ENCODE results near the gene DHDH.
A peak's percentile ranks its signal among the peaks of the same experiment; 100 is the strongest.
"Not testable (repeated sequence)": the region's sequence is repeated elsewhere in the genome, so short reads cannot be mapped to it uniquely, and the experiment has no call there.

DHDH gene

DNA sequence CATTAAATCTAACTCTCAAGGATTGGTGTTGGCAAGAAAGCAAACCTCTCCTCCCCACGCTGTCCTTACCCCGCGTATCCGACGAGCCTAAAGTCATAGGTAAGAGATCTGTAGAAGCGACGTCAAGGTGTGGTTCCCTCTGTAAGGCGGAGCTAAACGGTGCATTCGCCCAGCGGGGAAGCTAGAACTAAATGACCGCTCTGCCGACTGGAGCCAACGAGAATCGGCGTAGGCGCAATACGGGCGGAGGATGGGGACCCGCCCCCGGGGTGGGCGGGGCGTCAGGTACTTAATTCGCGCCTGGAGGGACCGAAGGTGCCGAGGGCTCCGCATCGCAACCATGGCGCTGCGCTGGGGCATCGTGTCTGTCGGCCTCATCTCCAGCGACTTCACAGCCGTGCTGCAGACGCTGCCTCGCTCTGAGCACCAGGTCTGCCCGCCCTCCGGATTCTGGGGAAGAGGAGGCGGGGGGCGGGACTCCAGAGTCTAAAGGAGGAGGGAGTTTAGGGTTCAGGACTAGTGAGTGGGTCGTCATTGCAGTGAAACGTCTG lies at the start of gene DHDH:
Gene DHDH, plus strand, starts transcription at position 318 of the 551 bp plus-strand sequence. Its CDS starts 23 bp downstream, at position 341.
- peak; percentile 77 for DNase-seq (ENCODE audit: low spot score)

DNA sequence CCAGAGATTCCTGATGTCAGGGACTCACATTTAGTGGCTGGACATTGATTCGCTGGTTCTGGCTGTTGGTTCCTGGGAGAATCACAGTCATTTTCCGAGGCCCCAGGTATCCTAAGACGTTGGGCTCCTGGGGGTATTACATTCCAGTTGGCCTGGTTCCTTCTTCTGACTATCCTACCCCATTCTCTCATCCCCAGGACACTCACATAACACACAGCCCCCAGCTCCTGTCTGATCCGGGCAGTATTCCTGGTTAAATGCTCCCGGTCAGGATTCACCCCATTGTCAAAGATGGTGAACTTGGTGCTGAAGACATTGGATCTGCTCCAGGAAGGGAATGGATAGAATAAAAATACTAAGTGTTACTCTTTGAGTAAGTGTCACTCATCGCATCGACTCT lies 49.8 kb upstream of the DHDH start:
- DNase-seq (ENCODE audit: low spot score): no peak

DNA sequence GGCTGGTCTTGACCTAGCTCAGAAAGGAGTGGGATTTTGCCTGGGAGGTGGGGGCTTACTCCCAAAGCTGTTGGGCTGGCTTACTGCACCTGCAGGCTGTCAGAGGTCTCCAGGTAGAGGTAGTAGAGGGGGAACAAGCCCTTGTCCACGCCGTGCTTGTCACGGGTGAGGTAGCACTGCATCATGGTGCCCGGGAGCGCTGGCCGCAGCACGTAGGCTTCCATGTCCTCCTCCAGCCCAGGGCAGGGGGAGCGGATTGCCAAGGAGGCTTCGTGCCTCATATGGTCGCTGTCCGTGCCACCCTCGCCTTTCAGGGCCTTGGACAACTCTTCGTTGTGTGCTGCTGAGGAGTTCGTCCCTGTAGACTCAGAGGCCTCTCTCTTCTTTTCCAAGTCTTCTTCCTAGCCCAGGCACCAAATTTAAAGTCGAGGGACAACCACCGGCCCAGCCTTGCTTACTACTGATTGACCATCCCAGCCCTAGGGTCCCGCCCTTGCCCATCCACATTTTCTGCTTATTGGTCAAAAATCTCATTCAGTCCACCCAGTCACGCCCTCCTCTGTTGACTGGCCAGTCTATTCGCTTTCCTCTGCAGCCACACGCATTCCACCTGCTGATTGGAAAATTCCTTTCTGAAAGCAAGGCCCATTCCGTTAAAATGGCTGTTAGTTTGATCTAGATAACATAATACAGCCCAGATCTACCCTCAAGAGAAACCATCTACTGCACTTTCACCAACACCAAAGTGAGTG lies 45.5 kb upstream of the DHDH start:
- no peak for DNase-seq (ENCODE audit: low spot score)

DNA sequence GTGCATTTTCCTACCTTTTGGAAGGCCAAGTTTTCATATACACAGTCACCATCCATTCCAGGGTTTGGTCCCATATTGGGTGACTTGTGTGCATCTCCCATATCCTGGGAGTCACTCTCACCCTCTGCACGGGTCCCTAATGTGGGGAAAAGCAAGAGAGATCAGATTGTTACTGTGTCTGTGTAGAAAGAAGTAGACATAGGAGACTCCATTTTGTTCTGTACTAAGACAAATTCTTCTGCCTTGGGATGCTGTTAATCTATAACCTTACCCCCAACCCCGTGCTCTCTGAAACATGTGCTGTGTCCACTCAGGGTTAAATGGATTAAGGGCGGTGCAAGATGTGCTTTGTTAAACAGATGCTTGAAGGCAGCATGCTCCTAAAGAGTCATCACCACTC lies 44.0 kb upstream of the DHDH start:
- not testable (repeated sequence) for DNase-seq (ENCODE audit: low spot score)

DNA sequence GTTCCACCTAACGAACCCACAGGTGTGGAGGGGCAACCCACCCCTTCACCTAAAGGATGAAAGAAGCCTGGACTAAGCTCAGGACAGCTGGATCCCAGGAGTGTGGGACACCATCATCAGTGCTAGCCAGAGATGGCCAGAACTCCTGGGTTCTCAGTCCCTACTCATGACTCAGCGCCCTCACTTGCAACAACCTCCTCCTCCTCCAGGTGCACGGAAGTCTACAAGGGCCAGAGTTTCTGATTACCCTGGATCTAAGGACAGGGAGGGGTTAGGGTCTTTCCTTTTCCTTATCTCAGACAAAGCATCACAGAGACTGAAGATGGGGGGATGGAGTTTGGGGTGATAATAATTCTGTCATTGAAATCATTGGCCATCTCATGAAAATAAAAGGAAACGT lies 42.9 kb upstream of the DHDH start:
- DNase-seq (ENCODE audit: low spot score): no peak

DNA sequence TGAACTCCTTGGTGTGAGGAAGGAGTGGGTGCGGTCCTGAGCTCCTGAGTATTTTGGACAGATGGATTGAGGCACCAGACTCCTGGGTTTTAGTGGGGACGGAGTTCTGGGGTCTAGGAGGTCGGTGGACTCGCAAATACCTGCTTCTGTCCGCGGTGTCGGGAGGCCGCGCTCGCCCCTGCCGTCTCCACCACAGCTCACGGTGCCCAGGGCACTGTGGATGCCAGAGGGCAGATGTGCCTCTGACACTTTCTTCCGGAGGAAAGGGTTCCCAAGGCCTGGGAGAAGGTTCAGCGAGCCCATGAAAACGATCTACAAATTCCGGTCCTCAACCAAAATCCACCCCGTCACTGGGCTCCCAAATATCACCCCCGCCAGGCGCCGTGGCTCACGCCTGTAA lies 38.3 kb upstream of the DHDH start:
- no peak for DNase-seq (ENCODE audit: low spot score)

DNA sequence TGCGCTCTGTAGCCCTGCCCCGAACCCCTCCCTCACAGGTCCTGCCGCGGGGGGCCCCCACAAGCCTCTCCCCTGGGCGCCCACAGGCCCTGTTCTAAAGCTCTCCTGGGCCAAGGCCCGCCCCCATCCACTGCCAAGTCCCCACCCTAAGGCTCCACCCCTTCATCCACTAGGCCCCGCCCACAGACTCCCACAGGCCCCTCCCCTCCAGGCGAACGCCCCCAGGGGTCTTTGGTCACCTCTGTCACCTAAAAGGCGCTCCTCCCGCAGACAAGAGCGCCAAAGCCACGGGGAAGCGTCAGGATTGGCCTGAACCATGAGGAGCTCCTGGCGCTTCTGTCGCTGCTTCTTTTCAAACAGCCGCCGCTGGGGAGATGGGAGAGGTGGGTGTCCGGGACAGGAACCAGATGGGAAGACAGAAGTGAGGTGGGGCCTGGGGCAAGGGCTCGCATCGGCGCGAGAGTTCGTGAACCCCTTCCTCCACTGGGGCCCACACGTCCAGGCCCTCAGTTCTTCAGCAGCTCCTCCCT lies 37.2 kb upstream of the DHDH start:
- DNase-seq (ENCODE audit: low spot score): no peak

DNA sequence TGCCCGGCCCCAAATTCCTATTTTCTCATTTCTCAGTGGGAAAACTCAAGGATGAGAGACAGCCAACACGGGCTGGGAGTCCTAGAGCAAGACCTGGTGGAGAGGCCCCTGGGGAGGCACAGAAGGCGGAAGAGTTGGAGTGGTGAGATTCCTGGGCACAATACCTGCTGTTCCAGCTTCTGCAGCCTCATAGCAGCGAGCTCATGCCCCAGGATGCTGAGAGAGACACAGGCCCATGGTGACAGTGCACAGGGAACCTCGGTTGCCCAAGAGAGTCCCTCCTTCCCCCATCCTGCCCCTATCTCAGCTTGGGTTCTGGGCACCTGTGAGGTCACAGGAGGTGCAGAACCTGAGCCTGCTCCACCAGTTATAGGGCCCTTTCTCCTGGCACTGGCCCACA lies 36.3 kb upstream of the DHDH start:
- no peak for DNase-seq (ENCODE audit: low spot score)

DNA sequence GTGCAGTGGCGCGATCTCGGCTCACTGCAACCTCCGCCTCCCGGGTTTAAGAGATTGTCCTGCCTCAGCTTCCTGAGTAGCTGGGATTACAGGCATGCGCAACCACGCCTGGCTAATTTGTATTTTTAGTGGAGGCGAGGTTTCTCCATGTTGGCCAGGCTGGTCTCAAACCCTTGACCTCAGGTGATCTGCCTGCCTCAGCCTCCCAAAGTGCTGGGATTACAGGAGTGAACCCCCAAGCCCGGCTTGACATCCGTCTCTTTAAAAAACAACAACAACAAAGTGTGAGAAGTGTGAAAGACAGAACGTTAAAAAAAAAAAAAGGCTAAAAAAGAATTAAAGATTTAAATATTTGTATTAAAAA lies 34.1 kb upstream of the DHDH start:
- DNase-seq (ENCODE audit: low spot score): not testable (repeated sequence)

DNA sequence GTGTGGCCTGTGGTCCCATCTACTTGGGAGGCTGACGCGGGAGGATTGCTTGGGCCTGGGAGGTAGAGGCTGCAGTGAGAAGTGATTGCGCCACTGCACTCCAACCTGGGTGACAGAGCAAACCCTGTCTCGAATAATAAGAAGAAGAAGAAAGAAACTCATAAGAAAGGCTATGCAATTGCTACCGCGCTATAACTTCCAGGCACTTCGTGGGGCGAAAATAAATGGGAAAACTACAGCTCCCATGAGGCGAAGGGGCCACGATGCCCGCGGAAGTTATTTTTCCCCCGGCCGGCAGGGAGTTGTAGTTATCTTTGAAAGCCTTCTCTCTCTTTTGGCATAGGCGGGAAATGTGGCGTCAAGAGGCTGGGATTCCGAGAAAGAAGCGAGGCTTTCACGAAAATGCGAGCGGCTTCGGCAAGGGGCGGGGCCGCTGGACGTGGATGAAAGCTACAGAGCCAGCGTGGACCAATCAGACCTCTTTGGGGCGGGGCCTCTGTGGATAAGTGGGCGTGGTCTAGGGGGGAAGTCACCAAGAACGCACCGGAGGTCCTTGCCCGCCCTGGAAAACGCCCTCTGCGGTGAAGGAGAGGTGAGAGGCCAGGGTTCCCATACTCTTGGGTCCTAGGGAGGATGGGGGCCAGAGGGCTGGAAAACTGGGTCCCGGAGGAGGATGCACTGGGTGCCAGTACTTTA lies 33.6 kb upstream of the DHDH start, which contains the start of gene NUCB1:
Gene NUCB1, plus strand, starts transcription at position 532 of the 696 bp plus-strand sequence. CDS start 485 bp downstream, outside the sequence.
- peak; percentile 95 for DNase-seq (ENCODE audit: low spot score)

DNA sequence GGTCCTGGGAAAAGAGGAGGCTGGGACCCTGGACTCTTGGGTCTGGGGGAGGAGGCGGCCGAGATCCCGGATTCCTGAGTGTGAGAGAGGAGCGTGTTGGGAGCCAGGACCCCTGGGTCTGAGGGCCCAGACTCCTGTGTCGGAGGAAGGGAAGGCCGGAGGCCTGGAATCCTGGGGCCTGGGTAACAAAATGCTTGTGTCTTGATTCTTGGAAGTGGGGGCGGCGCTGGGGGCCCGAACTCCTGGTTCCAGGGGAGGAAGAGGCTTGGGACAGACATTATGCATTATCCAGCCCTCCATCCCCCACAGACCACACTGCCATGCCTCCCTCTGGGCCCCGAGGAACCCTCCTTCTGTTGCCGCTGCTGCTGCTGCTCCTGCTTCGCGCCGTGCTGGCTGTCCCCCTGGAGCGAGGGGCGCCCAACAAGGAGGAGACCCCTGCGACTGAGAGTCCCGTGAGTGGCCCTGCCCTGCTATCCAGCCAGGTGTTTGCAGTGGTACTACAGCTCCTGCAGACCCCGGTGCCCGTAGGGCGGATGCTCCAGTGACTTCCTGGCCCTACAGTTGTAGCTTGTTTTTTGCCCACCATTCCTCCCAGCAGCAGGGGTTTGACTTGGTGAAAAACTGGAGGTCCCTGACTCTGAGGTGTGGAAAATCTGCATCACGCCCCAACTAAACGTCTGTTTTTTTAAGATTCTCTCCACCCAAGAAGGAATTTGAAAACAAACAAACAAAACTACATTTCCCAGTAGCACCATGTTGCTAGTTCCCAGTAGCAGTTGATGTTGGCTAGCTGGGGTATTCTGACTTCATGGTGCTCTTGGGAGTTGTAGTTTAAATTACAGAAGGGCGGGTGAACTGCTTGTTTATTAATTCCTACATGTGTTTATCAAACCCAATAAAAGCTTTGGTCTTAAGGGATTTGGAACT lies 32.8 kb upstream of the DHDH start:
- DNase-seq (ENCODE audit: low spot score): peak; percentile 35

DNA sequence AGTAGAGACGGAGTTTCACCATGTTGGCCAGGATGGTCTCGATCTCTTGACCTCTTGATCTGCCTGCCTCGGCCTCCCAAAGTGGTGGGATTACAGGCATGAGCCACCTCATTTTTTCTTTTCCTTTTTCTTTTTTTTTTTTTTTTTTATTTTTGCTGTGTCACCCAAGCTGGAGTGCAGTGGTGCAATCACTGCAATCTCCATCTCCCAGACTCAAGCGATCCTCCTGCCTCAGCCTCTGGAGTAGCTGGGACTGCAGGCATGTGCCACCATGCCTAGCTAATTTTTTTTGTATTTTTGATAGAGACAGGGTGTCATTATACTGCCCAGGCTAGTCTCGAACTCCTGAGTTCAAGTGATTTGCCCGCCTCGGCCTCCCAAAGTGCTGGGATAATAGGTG lies 31.2 kb upstream of the DHDH start:
- not testable (repeated sequence) for DNase-seq (ENCODE audit: low spot score)

DNA sequence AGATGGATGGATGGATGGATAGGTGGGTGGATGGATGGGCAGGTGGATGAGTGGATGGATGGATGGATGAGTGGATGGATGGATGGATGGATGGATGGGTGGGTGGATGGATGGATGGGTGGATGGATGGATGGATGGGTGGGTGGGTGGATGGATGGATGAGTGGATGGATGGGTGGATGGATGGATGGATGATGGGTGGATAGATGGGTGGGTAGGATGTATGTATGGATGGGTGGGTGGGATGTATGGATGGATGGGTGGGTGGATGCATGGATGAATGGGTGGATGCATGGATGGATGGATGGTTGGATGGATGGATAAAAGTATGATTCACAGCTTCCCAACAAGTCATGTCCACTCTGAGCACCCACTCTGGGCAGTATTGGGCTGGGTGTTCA lies 29.7 kb upstream of the DHDH start:
- not testable (repeated sequence) for DNase-seq (ENCODE audit: low spot score)

DNA sequence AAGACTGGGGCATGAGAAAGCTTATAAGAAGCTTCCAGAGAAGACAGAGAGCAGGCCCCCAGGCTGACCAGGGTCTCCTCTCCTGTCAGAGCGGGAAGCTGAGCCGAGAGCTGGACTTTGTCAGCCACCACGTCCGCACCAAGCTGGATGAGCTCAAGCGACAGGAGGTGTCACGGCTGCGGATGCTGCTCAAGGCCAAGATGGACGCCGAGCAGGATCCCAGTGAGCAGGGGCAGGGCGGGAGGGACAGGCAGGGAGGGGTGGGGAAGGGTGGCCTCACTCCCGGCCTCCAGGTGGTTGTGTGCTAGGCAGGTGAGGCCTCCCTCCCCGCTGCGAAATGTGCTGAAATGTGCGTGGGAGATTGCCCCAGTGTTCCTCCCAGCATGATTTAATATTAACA lies 27.8 kb upstream of the DHDH start:
- DNase-seq (ENCODE audit: low spot score): no peak

DNA sequence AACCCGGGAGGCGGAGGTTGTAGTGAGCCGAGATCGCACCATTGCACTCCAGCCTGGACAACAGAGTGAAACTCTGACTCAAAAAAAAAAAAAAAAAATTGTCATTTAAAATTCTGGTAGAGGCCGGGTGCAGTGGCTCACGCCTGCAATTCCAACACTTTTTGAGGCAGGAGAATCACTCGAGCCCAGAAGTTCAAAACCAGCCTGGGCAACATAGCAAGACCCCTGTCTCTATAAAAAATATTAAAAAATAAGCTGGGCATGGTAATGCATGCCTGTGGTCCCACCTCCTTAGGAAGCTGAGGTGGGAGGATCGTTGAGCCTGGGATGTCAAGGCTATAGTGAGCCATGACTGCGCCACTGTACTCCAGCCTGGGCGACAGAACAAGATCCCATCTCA lies 27.2 kb upstream of the DHDH start:
- DNase-seq (ENCODE audit: low spot score): no peak

DNA sequence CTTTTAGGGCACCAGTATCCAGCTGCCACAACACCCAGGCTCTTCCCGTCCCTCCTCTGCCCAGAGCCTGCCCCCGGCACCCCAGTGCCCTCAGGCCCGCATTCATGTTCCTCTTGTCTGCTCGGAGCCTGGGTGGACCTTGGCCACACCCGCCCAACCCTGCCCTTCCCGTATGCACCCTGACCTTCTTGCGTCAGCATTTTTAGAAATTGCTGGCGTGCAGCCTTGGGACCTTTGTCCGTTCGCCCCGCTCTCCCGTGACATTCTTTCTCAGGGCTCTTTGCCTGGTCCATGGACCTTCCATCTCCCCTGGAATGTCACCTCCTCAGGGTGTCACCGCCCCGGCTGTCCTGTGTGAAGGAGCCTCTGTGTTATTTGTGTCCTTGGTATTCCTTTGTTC lies 25.8 kb upstream of the DHDH start:
- peak; percentile 72 for DNase-seq (ENCODE audit: low spot score)

DNA sequence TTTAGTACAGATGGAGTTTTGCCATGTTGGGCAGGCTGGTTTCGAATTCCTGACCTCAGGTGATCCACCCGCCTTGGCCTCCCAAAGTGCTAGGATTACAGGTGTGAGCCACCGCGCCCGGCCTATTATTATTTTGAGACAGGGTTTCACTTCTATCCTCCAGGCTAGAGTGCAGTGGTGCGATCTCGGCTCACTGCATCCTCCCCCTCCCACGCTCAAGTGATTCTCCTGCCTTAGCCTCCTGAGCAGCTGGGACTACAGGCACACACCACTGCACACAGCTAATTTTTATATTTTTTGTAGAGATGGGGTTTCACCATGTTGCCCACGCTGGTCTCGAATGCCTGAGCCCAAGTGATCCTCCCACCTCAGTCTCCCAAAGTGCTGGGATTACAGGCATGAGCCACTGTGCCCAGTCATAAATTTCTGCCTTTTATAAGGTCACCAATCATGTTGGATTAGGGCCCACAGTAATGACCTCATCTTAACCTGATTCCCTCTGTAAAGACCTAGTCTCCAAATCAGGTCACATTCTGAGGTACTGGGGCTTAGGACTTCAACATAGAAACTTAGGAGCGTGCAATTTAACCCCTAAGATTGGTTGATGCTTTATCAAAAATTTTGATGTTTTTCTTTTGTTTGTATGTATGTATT lies 23.9 kb upstream of the DHDH start:
- not testable (repeated sequence) for DNase-seq (ENCODE audit: low spot score)

DNA sequence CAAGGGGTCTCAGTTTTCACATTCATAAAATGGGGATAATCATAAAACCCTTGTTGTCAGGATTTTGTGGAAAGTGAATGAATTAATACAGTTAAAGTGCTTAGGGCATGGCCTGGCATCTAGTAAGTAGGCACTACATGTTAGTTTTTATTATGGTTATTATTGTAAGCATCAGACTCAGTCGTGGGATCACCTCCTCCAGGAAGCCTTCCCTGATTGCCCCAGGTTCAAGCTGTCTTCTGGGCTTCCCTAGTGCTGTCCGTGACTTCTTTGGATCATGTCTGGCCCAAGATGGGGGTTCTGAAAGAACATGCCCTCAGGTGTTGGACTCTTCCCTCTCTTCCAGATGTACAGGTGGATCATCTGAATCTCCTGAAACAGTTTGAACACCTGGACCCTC lies 22.7 kb upstream of the DHDH start:
- no peak for DNase-seq (ENCODE audit: low spot score)

DNA sequence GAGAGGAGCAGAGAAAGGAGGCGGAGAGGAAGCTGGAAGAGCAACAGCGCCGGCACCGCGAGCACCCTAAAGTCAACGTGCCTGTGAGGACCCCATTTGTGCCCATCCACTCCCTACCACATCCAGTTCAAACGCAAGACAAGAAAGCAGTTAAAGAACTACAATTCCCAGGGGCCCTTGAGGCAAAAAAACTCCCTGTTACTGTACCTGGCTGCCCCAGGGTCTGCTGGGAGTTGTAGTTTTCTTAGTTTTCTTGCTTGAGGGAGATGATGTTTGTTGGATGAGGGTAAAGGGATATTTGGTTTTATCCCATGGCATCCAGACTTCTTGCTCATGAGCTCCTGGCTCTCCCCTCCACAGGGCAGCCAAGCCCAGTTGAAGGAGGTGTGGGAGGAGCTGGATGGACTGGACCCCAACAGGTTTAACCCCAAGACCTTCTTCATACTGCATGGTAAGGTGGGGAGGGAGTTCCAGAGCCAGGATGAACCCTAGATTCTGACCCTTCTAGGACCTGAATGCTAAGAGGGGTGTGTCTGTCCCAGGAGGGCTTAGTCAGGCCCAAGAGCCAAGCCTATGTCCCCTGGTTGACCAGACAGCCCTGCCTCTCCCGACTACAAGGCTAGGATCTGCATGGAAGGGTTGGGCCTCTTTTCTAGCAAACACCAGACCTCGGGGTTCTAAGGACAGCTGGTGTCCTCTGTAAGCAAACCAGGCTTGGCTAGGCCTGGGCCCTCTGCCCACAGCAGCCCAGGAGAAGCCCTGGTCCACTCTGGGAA lies 20.2 kb upstream of the DHDH start:
- no peak for DNase-seq (ENCODE audit: low spot score)

DNA sequence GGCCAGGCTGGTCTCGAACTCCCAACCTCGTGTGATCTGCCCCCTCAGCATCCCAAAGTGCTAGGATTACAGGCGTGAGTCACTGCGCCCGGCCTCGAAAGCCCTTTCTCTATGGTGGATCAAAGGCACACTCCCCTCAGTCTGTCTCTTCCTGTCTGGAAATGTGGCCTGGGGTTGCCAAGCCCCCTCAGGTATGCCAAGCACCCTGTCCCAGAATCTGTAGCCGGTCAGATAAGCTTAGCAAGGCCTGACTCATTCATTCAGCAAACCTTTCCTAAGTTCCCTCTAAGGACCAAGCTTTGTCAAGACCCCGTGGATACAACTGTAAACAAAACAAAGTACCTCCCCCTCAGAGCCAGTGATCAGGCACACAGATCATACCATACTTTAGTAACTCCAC lies 19.3 kb upstream of the DHDH start:
- no peak for DNase-seq (ENCODE audit: low spot score)

DNA sequence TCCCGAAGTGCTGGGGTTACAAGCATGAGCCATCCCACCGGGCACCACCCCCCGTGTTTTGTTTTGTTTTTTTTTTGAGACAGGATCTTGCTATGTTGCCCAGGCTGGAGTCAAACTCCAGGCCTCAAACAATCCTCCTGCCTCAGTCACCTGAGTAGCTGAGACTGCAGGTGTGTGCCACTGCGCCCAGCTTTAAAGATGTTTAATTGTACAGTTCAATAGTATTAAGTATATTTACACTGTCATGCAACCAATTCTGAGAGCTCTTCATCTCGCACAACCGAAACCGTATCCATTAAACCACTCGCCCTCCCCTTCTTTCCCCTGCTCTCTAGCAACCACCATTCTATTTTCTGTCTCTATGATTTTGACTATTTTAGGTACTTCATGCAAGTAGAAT lies 17.7 kb upstream of the DHDH start:
- DNase-seq (ENCODE audit: low spot score): no peak

Data from HuH-7.5 (cell line).